ENCODE data around the gene S100A5. TPM values are rescaled to one million over a fixed set of nuclear protein-coding genes. Genes with fewer than 3 reads are reported as not detected.

S100A5 gene
- total RNA-seq, 2 donors from 2014 or later, result not detected

DNA sequence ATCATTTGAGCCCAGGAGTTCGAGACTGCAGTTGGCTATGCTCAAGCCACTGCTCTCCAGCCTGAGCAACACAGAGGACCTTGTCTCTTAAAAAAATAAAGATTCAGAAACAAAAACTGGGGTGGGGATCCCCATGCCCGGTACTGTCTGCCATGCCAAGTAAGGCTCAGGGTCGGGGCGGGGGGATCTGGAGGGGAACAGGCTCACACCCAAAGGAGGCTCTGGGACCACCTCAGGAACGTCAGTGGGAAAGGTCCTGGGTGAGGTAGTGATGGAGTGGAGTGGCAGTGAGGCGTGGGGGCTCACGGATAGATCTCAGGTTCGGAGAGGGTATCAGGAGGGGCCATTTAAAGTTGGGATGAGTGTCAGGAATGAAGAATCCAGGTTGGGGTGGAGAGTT, 5.6 kb upstream of the S100A5 start:
- intact Hi-C loops (cut with DNase I), result no loop called here
- Histone ChIP-seq H3K4me1 (peaks cover 32% of the 10 kb centered on the region), H3K4me3 (no peak overlapping the region), H3K9me3 (no peaks in the 10 kb centered on the region), H3K27ac (peak overlapping the region; percentile 91), H3K27me3 (no peaks in the 10 kb centered on the region), H3K9ac (ENCODE audit: low read depth in 2 of 2, low read length in 2 of 2) (peak overlapping the region in 1 of 2 donors; percentile 23), H3K36me3 (no peaks in the 10 kb centered on the region)
- TF ChIP-seq, protein P1, sequence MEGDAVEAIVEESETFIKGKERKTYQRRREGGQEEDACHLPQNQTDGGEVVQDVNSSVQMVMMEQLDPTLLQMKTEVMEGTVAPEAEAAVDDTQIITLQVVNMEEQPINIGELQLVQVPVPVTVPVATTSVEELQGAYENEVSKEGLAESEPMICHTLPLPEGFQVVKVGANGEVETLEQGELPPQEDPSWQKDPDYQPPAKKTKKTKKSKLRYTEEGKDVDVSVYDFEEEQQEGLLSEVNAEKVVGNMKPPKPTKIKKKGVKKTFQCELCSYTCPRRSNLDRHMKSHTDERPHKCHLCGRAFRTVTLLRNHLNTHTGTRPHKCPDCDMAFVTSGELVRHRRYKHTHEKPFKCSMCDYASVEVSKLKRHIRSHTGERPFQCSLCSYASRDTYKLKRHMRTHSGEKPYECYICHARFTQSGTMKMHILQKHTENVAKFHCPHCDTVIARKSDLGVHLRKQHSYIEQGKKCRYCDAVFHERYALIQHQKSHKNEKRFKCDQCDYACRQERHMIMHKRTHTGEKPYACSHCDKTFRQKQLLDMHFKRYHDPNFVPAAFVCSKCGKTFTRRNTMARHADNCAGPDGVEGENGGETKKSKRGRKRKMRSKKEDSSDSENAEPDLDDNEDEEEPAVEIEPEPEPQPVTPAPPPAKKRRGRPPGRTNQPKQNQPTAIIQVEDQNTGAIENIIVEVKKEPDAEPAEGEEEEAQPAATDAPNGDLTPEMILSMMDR (IDR thresholded peaks at IDR 0.05), result no peak
- no peak for DNase-seq

DNA sequence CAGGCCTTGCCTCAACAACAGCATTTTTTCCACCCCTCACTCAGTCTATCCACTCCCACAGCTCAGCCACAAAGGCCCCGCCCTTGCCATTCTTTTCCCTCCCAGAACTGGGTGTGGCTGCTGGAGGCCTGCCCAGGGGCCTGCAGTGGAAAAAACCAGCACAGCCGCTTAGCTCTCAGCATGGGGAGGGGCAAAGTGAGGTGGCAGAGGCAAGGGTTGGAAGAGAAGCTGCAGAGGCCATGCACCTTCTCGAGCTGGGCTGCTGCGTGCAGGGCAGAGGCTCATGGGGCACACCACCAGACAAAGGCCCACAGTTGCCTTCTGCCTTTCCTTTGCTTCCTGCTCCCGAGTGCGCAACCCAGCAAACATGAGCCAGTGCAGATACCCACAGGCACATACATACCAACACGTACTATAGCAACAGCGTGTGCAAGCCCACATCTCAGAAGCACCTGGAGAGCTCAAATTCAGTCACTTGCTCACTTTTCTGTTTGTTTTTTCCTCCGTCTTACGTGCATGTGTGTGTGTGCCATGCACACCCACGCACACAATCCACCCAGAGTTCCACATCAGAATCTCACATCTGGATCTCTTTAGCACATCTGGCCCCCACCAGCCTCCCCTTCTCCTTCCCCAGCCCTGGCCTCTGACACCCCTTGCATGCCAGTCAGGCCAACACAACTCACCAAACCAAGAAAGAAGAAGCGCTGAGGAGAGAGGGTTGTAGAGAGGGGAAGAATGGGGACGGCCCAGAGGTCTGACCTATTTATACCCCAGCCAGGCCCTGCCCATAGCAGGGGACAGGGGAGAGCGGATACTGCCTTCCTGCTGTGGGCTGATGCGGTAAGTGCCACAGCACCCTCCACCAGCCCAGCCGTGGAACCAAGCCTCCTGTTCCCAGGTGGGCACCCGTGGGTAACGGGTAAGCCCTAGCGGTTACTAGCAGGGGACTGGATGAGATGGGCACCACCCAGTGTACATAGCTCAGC, 4.6 kb upstream of the S100A5 start, which contains the start of gene S100A4:
Gene S100A4 (minus strand): TSS at position 740 of the 989 bp plus-strand sequence. CDS start 1,012 bp downstream, outside the sequence.
- H3K4me1 ChIP-seq, result peaks cover 32% of the 10 kb centered on the region
- intact Hi-C loops (cut with DNase I), result no loop called here
- peak; percentile 99 for DNase-seq
- no peaks in the 10 kb centered on the region for H3K27me3 ChIP-seq
- TF ChIP-seq, protein P1 (IDR thresholded peaks at IDR 0.05), result no peak
- H3K27ac ChIP-seq, result peak within 1 kb of the TSS; percentile 91
- H3K9ac ChIP-seq (ENCODE audit: low read depth in 2 of 2, low read length in 2 of 2), result peak within 1 kb of the TSS; percentile 68 to 77
- H3K9me3 ChIP-seq, result no peaks in the 10 kb centered on the region
- no peaks in the 10 kb centered on the region for H3K36me3 ChIP-seq
- peak within 1 kb of the TSS; percentile 32 for H3K4me3 ChIP-seq

DNA sequence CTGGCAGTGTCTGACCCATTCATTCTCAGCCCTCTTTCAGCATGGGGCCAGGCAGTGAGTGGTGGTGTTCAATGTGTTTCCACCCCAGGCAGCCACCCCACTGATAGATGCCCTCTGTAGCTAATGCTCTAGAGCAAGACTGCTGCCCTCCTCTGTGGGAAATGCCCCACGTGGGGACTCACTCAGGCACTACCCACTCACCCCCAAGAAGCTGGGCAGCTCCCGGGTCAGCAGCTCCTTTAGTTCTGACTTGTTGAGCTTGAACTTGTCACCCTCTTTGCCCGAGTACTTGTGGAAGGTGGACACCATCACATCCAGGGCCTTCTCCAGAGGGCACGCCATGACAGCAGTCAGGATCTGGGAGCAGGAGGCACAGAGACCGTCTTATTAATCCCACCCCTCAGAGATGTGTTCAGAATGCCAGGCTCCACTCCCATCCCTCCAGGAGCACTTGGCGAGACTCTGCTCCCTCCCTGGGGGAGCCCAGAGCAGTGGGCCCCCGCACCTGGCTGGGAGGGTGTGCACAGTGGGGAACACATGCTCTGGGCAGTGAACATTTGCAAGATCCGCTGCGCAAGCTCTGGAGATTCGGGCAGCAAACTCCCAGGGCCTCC, 3.8 kb upstream of the S100A5 start:
- intact Hi-C loops (cut with DNase I), result no loop called here
- Histone ChIP-seq H3K9ac (ENCODE audit: low read depth in 2 of 2, low read length in 2 of 2) (peak overlapping the region; percentile 68 to 77), H3K27me3 (no peaks in the 10 kb centered on the region)

DNA sequence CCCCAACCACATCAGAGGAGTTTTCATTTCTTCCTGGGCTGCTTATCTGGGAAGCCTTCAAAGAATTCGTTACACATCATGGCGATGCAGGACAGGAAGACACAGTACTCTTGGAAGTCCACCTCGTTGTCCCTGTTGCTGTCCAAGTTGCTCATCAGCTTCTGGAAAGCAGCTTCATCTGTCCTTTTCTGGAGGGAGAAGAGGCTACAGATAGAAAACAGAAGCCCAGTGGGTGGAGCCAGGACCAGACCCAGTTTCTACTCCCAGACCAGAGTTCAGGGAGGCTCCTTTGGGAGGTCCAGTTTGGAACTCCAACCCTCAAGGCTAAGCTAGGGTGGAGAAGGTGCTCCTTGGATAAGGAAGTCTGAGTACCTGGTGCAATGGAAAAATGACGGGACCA, 3.0 kb upstream of the S100A5 start:
- intact Hi-C loops (cut with DNase I), result no loop called here
- Histone ChIP-seq H3K9ac (ENCODE audit: low read depth in 2 of 2, low read length in 2 of 2) (peak overlapping the region in 1 of 2 donors; percentile 77), H3K4me3 (no peak overlapping the region), H3K27ac (peak overlapping the region; percentile 91), H3K27me3 (no peaks in the 10 kb centered on the region), H3K4me1 (peaks cover 33% of the 10 kb centered on the region), H3K9me3 (no peaks in the 10 kb centered on the region), H3K36me3 (no peaks in the 10 kb centered on the region)
- TF ChIP-seq, protein P1 (IDR thresholded peaks at IDR 0.05), result no peak
- no peak for DNase-seq

More for the DNA sequence above, 3.8 kb upstream of the S100A5 start:
- TF ChIP-seq, protein P1 (IDR thresholded peaks at IDR 0.05), result no peak
- no peaks in the 10 kb centered on the region for H3K36me3 ChIP-seq
- H3K4me1 ChIP-seq, result peaks cover 32% of the 10 kb centered on the region
- no peaks in the 10 kb centered on the region for H3K9me3 ChIP-seq
- H3K4me3 ChIP-seq, result peak overlapping the region; percentile 32
- no peak for DNase-seq
- peak overlapping the region; percentile 91 for H3K27ac ChIP-seq

DNA sequence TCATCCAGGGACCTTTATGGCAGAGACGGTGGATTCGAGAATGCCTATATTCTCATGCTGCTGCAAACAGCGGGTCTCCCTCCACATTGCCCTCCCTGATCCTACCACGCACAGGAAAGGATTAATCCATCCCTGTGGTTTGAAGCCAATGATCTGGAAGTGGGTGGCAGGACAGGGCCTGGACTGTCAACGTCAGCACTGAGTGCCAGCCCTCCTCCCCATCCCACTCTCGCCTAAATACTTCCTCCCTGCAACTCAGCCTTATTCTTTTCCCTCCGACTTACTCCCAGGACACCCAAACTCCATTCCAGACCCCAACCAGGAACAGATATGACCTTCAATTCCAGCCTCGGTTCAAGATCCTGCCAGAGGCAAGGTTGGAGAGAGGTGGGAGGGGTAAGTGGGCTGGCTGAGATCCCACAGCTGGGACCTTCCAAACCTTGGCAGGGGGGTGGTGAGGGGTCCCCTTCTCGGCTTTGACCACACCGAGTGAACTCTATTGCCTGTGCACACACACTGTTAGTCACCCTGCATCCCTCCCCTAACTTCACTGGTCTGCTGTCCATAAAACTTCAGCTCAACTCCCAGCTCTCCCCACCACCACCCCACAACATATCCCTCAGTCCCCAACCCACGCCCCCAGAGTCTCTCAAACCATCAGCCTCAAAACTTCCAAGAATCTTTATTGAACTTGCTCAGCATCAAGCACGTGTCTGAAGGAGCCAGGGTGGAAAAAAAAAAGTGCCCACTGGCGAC, 2.4 kb upstream of the S100A5 start:
- Histone ChIP-seq H3K9ac (ENCODE audit: low read depth in 2 of 2, low read length in 2 of 2) (no peak overlapping the region), H3K36me3 (no peaks in the 10 kb centered on the region), H3K27ac (no peak overlapping the region), H3K9me3 (no peaks in the 10 kb centered on the region), H3K4me1 (peaks cover 37% of the 10 kb centered on the region), H3K27me3 (no peaks in the 10 kb centered on the region), H3K4me3 (no peak overlapping the region)
- no peak for DNase-seq
- TF ChIP-seq, protein P1 (IDR thresholded peaks at IDR 0.05), result no peak
- intact Hi-C loops (cut with DNase I), result no loop called here
